ENCODE data around the gene ZNF213. TPM values are rescaled to one million over a fixed set of nuclear protein-coding genes. Genes with fewer than 3 reads are reported as not detected.

Gene ZNF213
- total RNA-seq, 2 experiments from 2014 or later = 10.8 to 12.1 TPM

GRCh38 chr16:3101841-3102470 lies 32.9 kb upstream of the ZNF213 start:
- no peak for ATAC-seq
- Mint-ChIP-seq H3K4me3 (peak overlapping the region; percentile 69), H3K4me1 (ENCODE audit: low read depth) (peaks cover 73% of the 10 kb centered on the region), H3K27me3 (ENCODE audit: low read depth) (peaks cover 2% of the 10 kb centered on the region), H3K27ac (peak overlapping the region; percentile 84), H3K9me3 (ENCODE audit: insufficient read depth) (no peaks in the 10 kb centered on the region), H3K36me3 (ENCODE audit: low read depth) (no peaks in the 10 kb centered on the region)
- POLR2A ChIA-PET = interaction anchor here (0.7 to 7.0 kb wide), 4 partner anchors 21 to 35 kb away, joined by 3 to 32 read pairs (median 6); no protein-coding TSS in a partner anchor
- peak; percentile 53 for DNase-seq
- CTCF ChIA-PET = interaction anchor here (0.7 to 16.4 kb wide), 10 partner anchors 9 to 74 kb away, joined by 3 to 354 read pairs (median 6); partner anchors contain the start of genes ZNF205 and ZNF213

- peaks cover 6% of the 10 kb centered on the region for H3K27me3 Mint-ChIP-seq (ENCODE audit: low read depth)
- ATAC-seq (peak; percentile 97), DNase-seq (peak; percentile 94)
- ChIA-PET CTCF (interaction anchor here (0.6 to 16.4 kb wide), 6 partner anchors 24 to 442 kb away, joined by 3 to 354 read pairs (median 6); partner anchors contain the start of gene ZNF213), POLR2A (interaction anchor here (0.6 to 2.0 kb wide), 7 partner anchors 13 to 48 kb away, joined by 3 to 8 read pairs (median 4); no protein-coding TSS in a partner anchor)
- no peaks in the 10 kb centered on the region for H3K36me3 Mint-ChIP-seq (ENCODE audit: low read depth)
- H3K27ac Mint-ChIP-seq = peak overlapping the region; percentile 87
- H3K4me3 Mint-ChIP-seq = peak overlapping the region; percentile 76
- H3K4me1 Mint-ChIP-seq (ENCODE audit: low read depth) = peaks cover 45% of the 10 kb centered on the region
- no peaks in the 10 kb centered on the region for H3K9me3 Mint-ChIP-seq (ENCODE audit: insufficient read depth)
Observed at GRCh38 chr16:3106205-3106928, 28.5 kb upstream of the ZNF213 start.

- Mint-ChIP-seq H3K27me3 (ENCODE audit: low read depth) (peaks cover 20% of the 10 kb centered on the region), H3K9me3 (ENCODE audit: insufficient read depth) (no peaks in the 10 kb centered on the region), H3K4me1 (ENCODE audit: low read depth) (peaks cover 8% of the 10 kb centered on the region), H3K4me3 (no peak within 1 kb of the TSS), H3K27ac (no peak within 1 kb of the TSS), H3K36me3 (ENCODE audit: low read depth) (no peaks in the 10 kb centered on the region)
- ChIA-PET CTCF (interaction anchor here (0.6 to 2.2 kb wide), 7 partner anchors 10 to 80 kb away, joined by 3 to 8 read pairs (median 3); no protein-coding TSS in a partner anchor), POLR2A (no interaction called here)
- no peak for DNase-seq
- ATAC-seq = no peak
Observed at GRCh38 chr16:3112058-3112880, 22.6 kb upstream of the ZNF213 start, which contains the start of gene ZNF205. Gene ZNF205 (plus strand): TSS chr16:3112586. CDS start chr16:3113431, 845 bp downstream.

- peaks cover 5% of the 10 kb centered on the region for H3K4me1 Mint-ChIP-seq (ENCODE audit: low read depth)
- H3K27ac Mint-ChIP-seq = no peak overlapping the region
- ATAC-seq (no peak), DNase-seq (no peak)
- ChIA-PET CTCF (interaction anchor here (0.6 to 2.2 kb wide), 6 partner anchors 11 to 54 kb away, joined by 3 to 8 read pairs (median 4); no protein-coding TSS in a partner anchor), POLR2A (no interaction called here)
- no peaks in the 10 kb centered on the region for H3K36me3 Mint-ChIP-seq (ENCODE audit: low read depth)
- H3K9me3 Mint-ChIP-seq (ENCODE audit: insufficient read depth) = no peaks in the 10 kb centered on the region
- H3K27me3 Mint-ChIP-seq (ENCODE audit: low read depth) = peaks cover 20% of the 10 kb centered on the region
- H3K4me3 Mint-ChIP-seq = no peak overlapping the region
Observed at GRCh38 chr16:3112881-3113574, 21.8 kb upstream of the ZNF213 start.

GRCh38 chr16:3113765-3114479 lies 20.9 kb upstream of the ZNF213 start:
- ChIA-PET POLR2A (no interaction called here), CTCF (interaction anchor here (1.2 to 2.1 kb wide), 5 partner anchors 12 to 55 kb away, joined by 3 to 8 read pairs (median 4); no protein-coding TSS in a partner anchor)
- ATAC-seq = no peak
- Mint-ChIP-seq H3K4me3 (no peak overlapping the region), H3K9me3 (ENCODE audit: insufficient read depth) (no peaks in the 10 kb centered on the region), H3K27ac (no peak overlapping the region), H3K27me3 (ENCODE audit: low read depth) (peaks cover 20% of the 10 kb centered on the region), H3K4me1 (ENCODE audit: low read depth) (peaks cover 5% of the 10 kb centered on the region), H3K36me3 (ENCODE audit: low read depth) (no peaks in the 10 kb centered on the region)
- no peak for DNase-seq

- ChIA-PET CTCF (interaction anchor here (0.8 to 1.4 kb wide), 4 partner anchors 11 to 16 kb away, joined by 3 to 7 read pairs (median 4); partner anchors contain the start of gene ZSCAN10), POLR2A (no interaction called here)
- Mint-ChIP-seq H3K9me3 (ENCODE audit: insufficient read depth) (no peaks in the 10 kb centered on the region), H3K4me3 (no peak overlapping the region), H3K36me3 (ENCODE audit: low read depth) (no peaks in the 10 kb centered on the region), H3K27ac (no peak overlapping the region), H3K4me1 (ENCODE audit: low read depth) (peaks cover 5% of the 10 kb centered on the region), H3K27me3 (ENCODE audit: low read depth) (peaks cover 17% of the 10 kb centered on the region)
- no peak for ATAC-seq
- DNase-seq = no peak
Observed at GRCh38 chr16:3115003-3115402, 19.8 kb upstream of the ZNF213 start.

- Mint-ChIP-seq H3K9me3 (ENCODE audit: insufficient read depth) (no peaks in the 10 kb centered on the region), H3K4me1 (ENCODE audit: low read depth) (peaks cover 5% of the 10 kb centered on the region), H3K27me3 (ENCODE audit: low read depth) (peaks cover 14% of the 10 kb centered on the region), H3K27ac (no peak overlapping the region), H3K36me3 (ENCODE audit: low read depth) (no peaks in the 10 kb centered on the region), H3K4me3 (no peak overlapping the region)
- no peak for DNase-seq
- CTCF ChIA-PET = interaction anchor here (1.3 to 1.4 kb wide), 2 partner anchors 10 to 13 kb away, joined by 3 to 7 read pairs; no protein-coding TSS in a partner anchor
- POLR2A ChIA-PET = no interaction called here
- ATAC-seq = no peak
Observed at GRCh38 chr16:3115561-3115960, 19.3 kb upstream of the ZNF213 start.

- CTCF ChIA-PET = interaction anchor here (0.7 to 2.5 kb wide), 3 partner anchors 11 to 60 kb away, joined by 3 to 16 read pairs (median 7); no protein-coding TSS in a partner anchor
- POLR2A ChIA-PET = interaction anchor here (0.8 to 1.1 kb wide), 2 partner anchors 13 to 16 kb away, joined by 3 read pairs; no protein-coding TSS in a partner anchor
- H3K4me1 Mint-ChIP-seq (ENCODE audit: low read depth) = peaks cover 9% of the 10 kb centered on the region
- no peaks in the 10 kb centered on the region for H3K36me3 Mint-ChIP-seq (ENCODE audit: low read depth)
- no peak overlapping the region for H3K4me3 Mint-ChIP-seq
- ATAC-seq (no peak), DNase-seq (no peak)
- H3K27me3 Mint-ChIP-seq (ENCODE audit: low read depth) = peaks cover 8% of the 10 kb centered on the region
- H3K27ac Mint-ChIP-seq = no peak overlapping the region
- H3K9me3 Mint-ChIP-seq (ENCODE audit: insufficient read depth) = no peaks in the 10 kb centered on the region
Observed at GRCh38 chr16:3118204-3118790, 16.5 kb upstream of the ZNF213 start.

GRCh38 chr16:3118846-3119245 lies 16.0 kb upstream of the ZNF213 start:
- no peak for ATAC-seq
- Mint-ChIP-seq H3K4me1 (ENCODE audit: low read depth) (peaks cover 11% of the 10 kb centered on the region), H3K27ac (no peak overlapping the region), H3K27me3 (ENCODE audit: low read depth) (peaks cover 4% of the 10 kb centered on the region), H3K4me3 (no peak overlapping the region), H3K36me3 (ENCODE audit: low read depth) (no peaks in the 10 kb centered on the region), H3K9me3 (ENCODE audit: insufficient read depth) (no peaks in the 10 kb centered on the region)
- ChIA-PET CTCF (interaction anchor here (1.4 to 2.5 kb wide), 2 partner anchors 10 to 87 kb away, joined by 3 to 16 read pairs; no protein-coding TSS in a partner anchor), POLR2A (interaction anchor here (1.1 kb wide), 1 partner anchor 13 kb away, joined by 3 read pairs; no protein-coding TSS in a partner anchor)
- DNase-seq = no peak

GRCh38 chr16:3119286-3119685 lies 15.5 kb upstream of the ZNF213 start:
- Mint-ChIP-seq H3K9me3 (ENCODE audit: insufficient read depth) (no peaks in the 10 kb centered on the region), H3K36me3 (ENCODE audit: low read depth) (no peaks in the 10 kb centered on the region), H3K4me1 (ENCODE audit: low read depth) (peaks cover 11% of the 10 kb centered on the region), H3K4me3 (no peak overlapping the region), H3K27me3 (ENCODE audit: low read depth) (peaks cover 4% of the 10 kb centered on the region), H3K27ac (no peak overlapping the region)
- POLR2A ChIA-PET = interaction anchor here (1.1 to 2.0 kb wide), 2 partner anchors 9 to 14 kb away, joined by 3 to 4 read pairs; no protein-coding TSS in a partner anchor
- DNase-seq (no peak), ATAC-seq (no peak)
- CTCF ChIA-PET = interaction anchor here (1.1 to 1.4 kb wide), 3 partner anchors 10 to 88 kb away, joined by 3 to 5 read pairs (median 3); partner anchors contain the start of gene ZSCAN10

Measured in activated CD8-positive, alpha-beta T cell treated with anti-CD3 and anti-CD28 coated beads, Interleukin-2, amount 10 ng/mL, durations not matched to agents 7 days and 5 days (primary cell).